Measurements from ENCODE around the gene GREB1.

The GREB1 gene

GRCh38 chr2:11509657-11510360, 24.0 kb upstream of the GREB1 start:
- DNase-seq (ENCODE audit: low spot score), result no peak

GRCh38 chr2:11512431-11512830, 21.4 kb upstream of the GREB1 start:
- DNase-seq (ENCODE audit: low spot score), result no peak

GRCh38 chr2:11513319-11513718, 20.5 kb upstream of the GREB1 start:
- DNase-seq (ENCODE audit: low spot score), result no peak

GRCh38 chr2:11514081-11514730, 19.6 kb upstream of the GREB1 start:
- no peak for DNase-seq (ENCODE audit: low spot score)

GRCh38 chr2:11514904-11515303, 18.9 kb upstream of the GREB1 start:
- no peak for DNase-seq (ENCODE audit: low spot score)

- DNase-seq (ENCODE audit: low spot score), result no peak
These were observed 18.3 kb upstream of the GREB1 start for GRCh38 chr2:11515490-11515981.

GRCh38 chr2:11516984-11517648, 16.7 kb upstream of the GREB1 start:
- DNase-seq (ENCODE audit: low spot score), result no peak

GRCh38 chr2:11517906-11518305, 15.9 kb upstream of the GREB1 start:
- DNase-seq (ENCODE audit: low spot score), result no peak

- no peak for DNase-seq (ENCODE audit: low spot score)
These were observed 13.7 kb upstream of the GREB1 start for GRCh38 chr2:11520092-11520693.

- no peak for DNase-seq (ENCODE audit: low spot score)
These were observed 12.1 kb upstream of the GREB1 start for GRCh38 chr2:11521775-11522174.

- no peak for DNase-seq (ENCODE audit: low spot score)
These were observed 9.4 kb upstream of the GREB1 start for GRCh38 chr2:11524470-11524869.

- DNase-seq (ENCODE audit: low spot score), result no peak
These were observed 8.1 kb upstream of the GREB1 start for GRCh38 chr2:11525762-11526161.

- DNase-seq (ENCODE audit: low spot score), result no peak
These were observed 6.8 kb upstream of the GREB1 start for GRCh38 chr2:11527001-11527400.

GRCh38 chr2:11528228-11528627, 5.6 kb upstream of the GREB1 start:
- no peak for DNase-seq (ENCODE audit: low spot score)

GRCh38 chr2:11530864-11531465, 2.9 kb upstream of the GREB1 start:
- no peak for DNase-seq (ENCODE audit: low spot score)

GRCh38 chr2:11532416-11533055, 1.3 kb upstream of the GREB1 start:
- DNase-seq (ENCODE audit: low spot score), result no peak

GRCh38 chr2:11534071-11534745, 363 bp downstream of the GREB1 start:
- no peak for DNase-seq (ENCODE audit: low spot score)

GRCh38 chr2:11534746-11535484, 1.1 kb downstream of the GREB1 start:
- no peak for DNase-seq (ENCODE audit: low spot score)

GRCh38 chr2:11535899-11536344, 2.1 kb downstream of the GREB1 start:
- DNase-seq (ENCODE audit: low spot score), result no peak

GRCh38 chr2:11537951-11538350, 4.1 kb downstream of the GREB1 start:
- no peak for DNase-seq (ENCODE audit: low spot score)
